ENCODE data around the gene AGTPBP1.

GRCh38 chr9:85594316-85594715 is 147.4 kb downstream of the AGTPBP1 start:
- TF ChIP-seq CTCF (conservative IDR thresholded peaks at IDR 0.05) = no peak
- TF ChIP-seq ZFX (IDR thresholded peaks at IDR 0.05) = no peak

Data from C4-2B (cell line).